Astrocyte (in vitro differentiated cells and primary cell): ENCODE results near the gene KLC3. TPM values are rescaled to one million over a fixed set of nuclear protein-coding genes. Genes with fewer than 3 reads are reported as not detected.

ENCODE experiments used
- DNase-seq: peaks from one replicate; pipeline ENCODE4 v3.0.0-alpha.2; 2010; ENCODE audit warnings: low read depth
- FAIRE-seq: peaks from 2 replicates; lab custom pipeline; 2011; peaks lifted over from hg19 to GRCh38; lab: Jason Lieb, UNC
- H2AFZ ChIP-seq: 2 replicates; pipeline ENCODE4 v1.6.0; 2012; ENCODE audit warnings: low read depth, low read length, inconsistent platforms
- H3K27ac ChIP-seq: 2 replicates; pipeline ENCODE4 v1.5.1; 2011; ENCODE audit warnings: low read depth, low read length, inconsistent platforms
- H3K27me3 ChIP-seq: 2 replicates; pipeline ENCODE4 v1.6.0; 2011; ENCODE audit warnings: low read length, inconsistent platforms; ENCODE audit not compliant: insufficient read depth
- H3K36me3 ChIP-seq: 2 replicates; pipeline ENCODE4 v1.5.1; 2011; ENCODE audit warnings: low read length, inconsistent platforms; ENCODE audit not compliant: insufficient read depth
- H3K4me1 ChIP-seq: 2 replicates; pipeline ENCODE4 v1.5.1; 2011; ENCODE audit warnings: low read length, inconsistent platforms; ENCODE audit not compliant: insufficient read depth
- H3K4me2 ChIP-seq: 2 replicates; pipeline ENCODE4 v1.6.0; 2012; ENCODE audit warnings: low read length, inconsistent platforms
- H3K4me3 ChIP-seq: 2 replicates; pipeline ENCODE4 v1.5.1; 2011; ENCODE audit warnings: low read depth, mild to moderate bottlenecking, low read length, inconsistent platforms; ENCODE audit not compliant: insufficient read depth
- H3K79me2 ChIP-seq: 2 replicates; pipeline ENCODE4 v1.6.0; 2012; ENCODE audit warnings: mild to moderate bottlenecking, low read length, inconsistent platforms; ENCODE audit not compliant: insufficient read depth
- H3K9ac ChIP-seq: 2 replicates; pipeline ENCODE4 v1.6.0; 2012; ENCODE audit warnings: mild to moderate bottlenecking, low read length, inconsistent platforms
- H3K9me3 ChIP-seq: 2 replicates; pipeline ENCODE4 v1.5.1; 2012; ENCODE audit warnings: low read depth, mild to moderate bottlenecking, low read length, inconsistent platforms; ENCODE audit not compliant: insufficient read depth
- H4K20me1 ChIP-seq: 2 replicates; pipeline ENCODE4 v1.6.0; 2012; ENCODE audit warnings: low read length, inconsistent platforms; ENCODE audit not compliant: insufficient read depth
- H3K27ac Mint-ChIP-seq: one replicate; pipeline ENCODE4 v1.8.0; 2021; ENCODE audit warnings: mild to moderate bottlenecking, mixed read lengths; ENCODE audit not compliant: unreplicated experiment
- H3K27me3 Mint-ChIP-seq: one replicate; pipeline ENCODE4 v1.8.0; 2021; ENCODE audit warnings: low read depth, mixed read lengths; ENCODE audit not compliant: unreplicated experiment
- H3K36me3 Mint-ChIP-seq: one replicate; pipeline ENCODE4 v1.8.0; 2021; ENCODE audit warnings: low read depth, mixed read lengths; ENCODE audit not compliant: unreplicated experiment
- H3K4me1 Mint-ChIP-seq: one replicate; pipeline ENCODE4 v1.8.0; 2021; ENCODE audit warnings: low read depth, mixed read lengths; ENCODE audit not compliant: unreplicated experiment
- H3K4me3 Mint-ChIP-seq: one replicate; pipeline ENCODE4 v1.8.0; 2021; ENCODE audit warnings: mild to moderate bottlenecking, moderate library complexity, mixed read lengths; ENCODE audit not compliant: unreplicated experiment
- H3K9me3 Mint-ChIP-seq: one replicate; pipeline ENCODE4 v1.8.0; 2021; ENCODE audit warnings: mild to moderate bottlenecking, mixed read lengths; ENCODE audit not compliant: unreplicated experiment
- EZH2 ChIP-seq: IDR thresholded peaks from 2 replicates; pipeline ENCODE4 v1.6.1; 2012; ENCODE audit warnings: mild to moderate bottlenecking, low read length, inconsistent platforms; ENCODE audit not compliant: insufficient read depth
- total RNA-seq: library from RNA; stranded (reverse); gene quantifications from 2 replicates; pipeline ENCODE4 v1.2.1, GENCODE V29; 2021
- TF ChIP-seq, protein P1 (sequence below): IDR thresholded peaks from 2 replicates; pipeline ENCODE4 v1.5.1; 2011; ENCODE audit warnings: low read depth, mild to moderate bottlenecking, inconsistent platforms, low read length, moderate library complexity; ENCODE audit not compliant: insufficient read depth

Gene KLC3
- total RNA-seq, 1 donor from 2014 or later, result 1.2 TPM

DNA sequence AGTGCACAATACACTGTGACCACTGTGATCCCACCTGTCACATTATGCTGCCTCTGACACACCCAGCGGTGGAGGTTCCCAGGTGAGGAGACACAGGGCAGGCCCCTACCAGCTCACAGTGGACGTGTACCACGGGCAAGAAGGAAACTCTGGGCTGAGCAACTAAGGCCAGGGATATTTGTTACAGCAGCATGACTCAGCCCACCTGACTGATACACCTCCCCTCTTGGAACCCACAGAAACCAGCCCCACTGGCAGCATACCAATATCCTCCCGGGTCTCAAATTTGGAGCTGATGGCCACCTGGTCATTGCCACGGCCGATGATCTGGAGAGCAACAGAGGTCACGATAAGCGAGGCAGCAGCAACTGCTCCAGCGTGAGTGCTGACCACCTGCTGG is 14.9 kb downstream of the KLC3 start:
- Histone ChIP-seq H3K27ac (no peak overlapping the region), H2AFZ (no peak overlapping the region), H3K9me3 (peaks cover 2% of the 10 kb centered on the region), H3K4me2 (no peak overlapping the region), H3K4me3 (no peak overlapping the region), H3K79me2 (no peaks in the 10 kb centered on the region), H3K4me1 (no peaks in the 10 kb centered on the region), H3K36me3 (peaks cover 17% of the 10 kb centered on the region), H3K9ac (no peak overlapping the region), H4K20me1 (peaks cover 16% of the 10 kb centered on the region), H3K27me3 (no peaks in the 10 kb centered on the region)
- Mint-ChIP-seq H3K27ac (no peak overlapping the region), H3K4me3 (no peak overlapping the region), H3K27me3 (no peaks in the 10 kb centered on the region), H3K4me1 (no peaks in the 10 kb centered on the region), H3K9me3 (no peaks in the 10 kb centered on the region), H3K36me3 (peaks cover 44% of the 10 kb centered on the region)
- no peak for FAIRE-seq
- TF ChIP-seq, protein P1, sequence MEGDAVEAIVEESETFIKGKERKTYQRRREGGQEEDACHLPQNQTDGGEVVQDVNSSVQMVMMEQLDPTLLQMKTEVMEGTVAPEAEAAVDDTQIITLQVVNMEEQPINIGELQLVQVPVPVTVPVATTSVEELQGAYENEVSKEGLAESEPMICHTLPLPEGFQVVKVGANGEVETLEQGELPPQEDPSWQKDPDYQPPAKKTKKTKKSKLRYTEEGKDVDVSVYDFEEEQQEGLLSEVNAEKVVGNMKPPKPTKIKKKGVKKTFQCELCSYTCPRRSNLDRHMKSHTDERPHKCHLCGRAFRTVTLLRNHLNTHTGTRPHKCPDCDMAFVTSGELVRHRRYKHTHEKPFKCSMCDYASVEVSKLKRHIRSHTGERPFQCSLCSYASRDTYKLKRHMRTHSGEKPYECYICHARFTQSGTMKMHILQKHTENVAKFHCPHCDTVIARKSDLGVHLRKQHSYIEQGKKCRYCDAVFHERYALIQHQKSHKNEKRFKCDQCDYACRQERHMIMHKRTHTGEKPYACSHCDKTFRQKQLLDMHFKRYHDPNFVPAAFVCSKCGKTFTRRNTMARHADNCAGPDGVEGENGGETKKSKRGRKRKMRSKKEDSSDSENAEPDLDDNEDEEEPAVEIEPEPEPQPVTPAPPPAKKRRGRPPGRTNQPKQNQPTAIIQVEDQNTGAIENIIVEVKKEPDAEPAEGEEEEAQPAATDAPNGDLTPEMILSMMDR, result no peak
- no peak for TF ChIP-seq EZH2
- DNase-seq, result no peak

DNA sequence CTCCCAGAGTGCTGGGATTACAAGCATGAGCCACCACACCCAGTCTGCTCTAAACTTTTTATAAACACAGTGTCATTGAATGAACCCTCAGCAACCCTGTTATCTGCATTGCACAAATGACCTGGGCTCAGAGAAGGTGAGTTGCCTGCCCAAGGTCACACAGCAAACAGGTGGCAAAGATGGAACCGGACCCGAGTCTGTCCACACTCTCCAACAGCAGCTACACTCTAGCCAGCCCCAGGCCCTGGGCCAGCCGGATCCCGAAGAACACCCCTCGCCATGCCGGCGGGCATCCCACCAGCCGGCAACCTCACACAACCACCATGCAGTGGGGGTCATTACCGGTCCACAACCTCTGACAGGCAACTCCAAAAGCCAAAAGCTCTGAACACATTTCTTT is 15.4 kb downstream of the KLC3 start:
- Histone ChIP-seq H3K27me3 (no peaks in the 10 kb centered on the region), H3K4me2 (no peak overlapping the region), H3K36me3 (peaks cover 16% of the 10 kb centered on the region), H3K27ac (no peak overlapping the region), H3K4me3 (no peak overlapping the region), H3K4me1 (no peaks in the 10 kb centered on the region), H2AFZ (no peak overlapping the region), H3K9ac (no peak overlapping the region), H3K79me2 (no peaks in the 10 kb centered on the region), H3K9me3 (peaks cover 2% of the 10 kb centered on the region), H4K20me1 (peaks cover 16% of the 10 kb centered on the region)
- Mint-ChIP-seq H3K36me3 (peaks cover 42% of the 10 kb centered on the region), H3K27ac (no peak overlapping the region), H3K4me1 (no peaks in the 10 kb centered on the region), H3K27me3 (no peaks in the 10 kb centered on the region), H3K9me3 (no peaks in the 10 kb centered on the region), H3K4me3 (no peak overlapping the region)
- no peak for DNase-seq
- TF ChIP-seq, protein P1, result no peak
- no peak for FAIRE-seq

DNA sequence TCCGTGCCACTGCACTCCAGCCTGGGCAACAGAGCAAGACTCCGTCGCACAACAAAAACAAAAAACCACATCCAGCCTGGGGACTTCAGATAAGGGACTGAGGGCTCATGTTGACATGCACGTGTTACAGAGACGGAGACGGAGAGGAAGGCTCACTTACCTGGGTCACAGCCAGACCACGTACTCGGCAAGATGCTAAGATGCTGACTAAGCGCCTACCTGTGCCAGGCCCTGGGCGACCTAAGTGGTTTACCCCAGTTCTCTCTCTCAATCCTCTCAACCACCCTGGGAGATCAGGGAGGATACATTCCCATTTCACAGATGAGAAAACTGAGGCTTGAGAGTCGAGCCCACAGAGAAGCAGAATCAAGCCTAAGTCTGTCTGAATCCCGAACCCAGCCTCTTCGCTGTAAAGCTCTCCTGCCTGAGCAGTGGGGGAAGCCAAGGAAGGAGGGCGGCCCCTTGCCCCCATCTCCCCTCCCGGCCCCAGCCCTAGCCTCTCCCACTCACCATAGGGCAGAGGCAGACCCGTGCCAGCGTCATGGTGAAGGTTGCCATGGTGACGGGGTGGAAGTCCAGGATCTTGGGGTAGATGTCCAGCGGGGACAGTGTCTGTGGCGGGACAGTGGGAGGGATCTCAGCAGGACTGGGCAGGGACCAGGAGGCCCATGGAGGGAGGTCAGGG is 16.4 kb downstream of the KLC3 start:
- Histone ChIP-seq H3K36me3 (peaks cover 14% of the 10 kb centered on the region), H2AFZ (no peak overlapping the region), H4K20me1 (peaks cover 24% of the 10 kb centered on the region), H3K4me1 (no peaks in the 10 kb centered on the region), H3K9ac (no peak overlapping the region), H3K27ac (no peak overlapping the region), H3K4me3 (no peak overlapping the region), H3K4me2 (no peak overlapping the region), H3K79me2 (no peaks in the 10 kb centered on the region), H3K9me3 (peaks cover 2% of the 10 kb centered on the region), H3K27me3 (no peaks in the 10 kb centered on the region)
- no peaks in the 10 kb centered on the region for H3K9me3 Mint-ChIP-seq
- no peak overlapping the region for H3K27ac Mint-ChIP-seq
- peaks cover 48% of the 10 kb centered on the region for H3K36me3 Mint-ChIP-seq
- H3K27me3 Mint-ChIP-seq, result no peaks in the 10 kb centered on the region
- no peak overlapping the region for H3K4me3 Mint-ChIP-seq
- DNase-seq (no peak), FAIRE-seq (no peak)
- no peaks in the 10 kb centered on the region for H3K4me1 Mint-ChIP-seq
- TF ChIP-seq, protein P1, result no peak
- TF ChIP-seq EZH2, result no peak
